Loucy (cell line): ENCODE measurements around the gene KCTD19.

Experiments used
- CTCF ChIP-seq: fragments of 200-600 bp; sonication (generic); conservative IDR thresholded peaks from 2 replicates; pipeline ENCODE4 v1.5.1; 2014; ENCODE audit warnings: mild to moderate bottlenecking, antibody characterized with exemption, low read length
- EZH2phosphoT487 ChIP-seq: fragments of 200-600 bp; IDR thresholded peaks from 2 replicates; pipeline ENCODE4 v1.6.1; 2018; ENCODE audit warnings: antibody characterized with exemption, mild to moderate bottlenecking, moderate library complexity, borderline replicate concordance

- TF ChIP-seq CTCF (no peak), EZH2phosphoT487 (no peak)
Observed at GRCh38 chr16:67255553-67256221, 70.9 kb downstream of the KCTD19 start.
